GM19023 (cell line): ENCODE data around the gene DENND1A.
A peak's percentile ranks its signal among the peaks of the same experiment; 100 is the strongest.

Experiments used
- ATAC-seq: cut with Tn5 transposase; IDR thresholded peaks from one replicate; pipeline ENCODE4 v1.9.1; 2021; ENCODE audit warnings: mild to moderate bottlenecking, moderate library complexity; ENCODE audit not compliant: unreplicated experiment

The DENND1A gene

GRCh38 chr9:123776708-123777537, 153.0 kb downstream of the DENND1A start:
- no peak for ATAC-seq

- no peak for ATAC-seq
Measured at GRCh38 chr9:123775289-123776284, 154.3 kb downstream of the DENND1A start.

- ATAC-seq, result no peak
Measured at GRCh38 chr9:123773783-123774182, 156.1 kb downstream of the DENND1A start.

GRCh38 chr9:123772967-123773366, 157.0 kb downstream of the DENND1A start:
- no peak for ATAC-seq

DNA sequence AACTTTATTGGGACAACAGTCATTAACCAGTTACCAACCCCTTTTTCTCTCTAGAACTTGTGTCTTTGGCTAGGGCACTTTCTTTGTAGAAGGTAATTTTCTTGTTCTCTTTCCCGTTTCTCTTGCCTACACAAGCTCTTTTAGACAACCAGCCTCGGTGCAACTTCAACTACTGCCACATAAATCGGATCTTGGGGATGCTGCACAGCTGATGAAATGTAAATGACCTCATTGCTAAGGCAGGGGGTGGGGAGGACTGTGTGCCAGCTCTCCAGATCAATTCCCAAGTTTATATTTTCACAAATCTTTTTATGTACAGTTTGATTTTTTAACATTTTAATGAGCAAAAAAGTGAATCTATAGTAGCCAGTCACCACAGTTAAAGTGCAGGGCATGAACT, 157.6 kb downstream of the DENND1A start:
- ATAC-seq, result no peak

DNA sequence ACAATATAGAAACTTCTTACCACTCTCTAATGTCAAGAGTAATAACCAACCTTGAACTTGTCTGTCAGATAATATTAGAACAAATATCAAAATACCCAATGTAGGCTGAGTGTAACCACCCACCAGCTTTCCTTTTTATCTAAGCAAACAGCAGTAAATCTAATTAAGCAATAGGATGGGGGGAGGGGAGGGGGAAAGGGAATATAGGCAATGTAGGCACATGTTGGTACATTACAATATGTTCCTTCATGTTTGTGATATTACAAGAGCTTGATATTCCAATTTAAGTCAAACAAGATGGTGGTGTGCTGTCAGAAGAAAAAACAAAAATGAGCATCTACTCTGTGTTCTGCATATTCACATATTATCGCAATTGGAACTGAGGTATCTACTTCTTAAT, 158.2 kb downstream of the DENND1A start:
- ATAC-seq, result no peak

DNA sequence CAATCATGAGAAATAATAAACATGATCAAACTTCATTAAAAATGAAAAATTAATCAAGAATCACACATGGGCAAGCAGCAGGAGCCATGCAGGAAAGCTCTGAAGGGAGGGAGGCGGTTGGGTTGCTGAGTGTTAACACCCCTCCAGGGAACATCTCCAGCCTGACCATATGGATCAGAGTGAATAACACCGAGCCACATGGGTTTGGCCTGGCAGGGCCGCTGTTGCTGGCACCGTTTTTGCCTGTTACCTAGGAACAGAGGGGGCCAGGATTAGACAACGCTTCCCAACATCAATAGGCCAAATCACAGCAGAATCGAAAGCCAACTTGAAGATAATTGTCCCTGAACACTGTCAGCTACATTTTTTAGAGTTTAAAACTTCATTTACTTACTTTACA, 160.2 kb downstream of the DENND1A start:
- no peak for ATAC-seq

DNA sequence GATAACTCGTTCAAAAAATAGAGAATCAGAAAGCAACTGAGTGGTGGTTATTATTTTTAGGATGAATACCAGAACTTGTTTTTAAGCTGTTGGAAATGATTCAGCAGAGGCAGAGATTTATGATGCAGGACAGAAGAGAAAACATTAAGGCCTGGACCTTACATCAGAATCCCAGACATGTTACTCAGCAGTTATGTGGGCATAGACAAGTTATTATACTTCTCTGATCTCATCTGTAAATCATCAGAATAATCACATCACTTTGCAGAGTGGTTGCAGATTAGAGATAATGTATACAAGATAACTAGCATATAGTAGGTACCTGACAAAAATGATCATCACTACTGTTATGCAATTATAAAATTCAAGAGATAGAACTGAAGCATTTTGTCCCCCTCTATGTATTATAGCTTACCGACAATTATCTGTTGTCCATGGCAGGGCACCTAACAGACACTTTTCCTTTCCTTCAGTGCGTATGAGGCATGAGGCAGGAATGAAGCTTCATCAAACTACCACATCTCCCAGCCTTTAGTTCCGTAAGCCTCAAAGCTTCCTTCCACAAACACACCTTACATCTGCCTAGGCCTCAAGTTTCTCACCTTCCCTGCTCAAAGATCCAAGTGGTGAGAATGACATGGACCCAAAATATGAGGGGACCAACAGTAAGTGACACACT, 165.9 kb downstream of the DENND1A start:
- no peak for ATAC-seq

GRCh38 chr9:123761905-123762605, 167.9 kb downstream of the DENND1A start:
- no peak for ATAC-seq

DNA sequence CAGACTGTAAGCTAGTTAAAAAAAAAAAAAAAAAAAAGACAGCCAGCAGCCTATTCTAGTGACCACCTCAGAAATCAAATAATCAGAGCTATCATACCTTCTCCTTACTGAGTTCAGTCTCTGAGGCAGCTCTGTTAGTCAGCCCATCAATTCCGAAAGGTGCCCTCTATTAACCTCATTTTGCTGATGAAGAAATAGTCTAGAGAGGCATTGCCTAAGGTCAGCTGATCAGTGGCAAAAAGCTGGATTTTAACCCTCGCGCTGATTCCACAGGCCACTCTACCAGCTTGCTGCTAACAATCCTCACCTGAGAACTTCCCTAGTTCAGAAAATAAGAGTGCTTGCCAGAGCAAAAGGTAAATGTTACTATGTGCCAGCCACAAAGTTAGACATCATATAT, 172.0 kb downstream of the DENND1A start:
- no peak for ATAC-seq

GRCh38 chr9:123757547-123757946, 172.4 kb downstream of the DENND1A start:
- ATAC-seq, result no peak

- peak; percentile 67 for ATAC-seq
Measured at GRCh38 chr9:123756484-123757106, 173.3 kb downstream of the DENND1A start.

DNA sequence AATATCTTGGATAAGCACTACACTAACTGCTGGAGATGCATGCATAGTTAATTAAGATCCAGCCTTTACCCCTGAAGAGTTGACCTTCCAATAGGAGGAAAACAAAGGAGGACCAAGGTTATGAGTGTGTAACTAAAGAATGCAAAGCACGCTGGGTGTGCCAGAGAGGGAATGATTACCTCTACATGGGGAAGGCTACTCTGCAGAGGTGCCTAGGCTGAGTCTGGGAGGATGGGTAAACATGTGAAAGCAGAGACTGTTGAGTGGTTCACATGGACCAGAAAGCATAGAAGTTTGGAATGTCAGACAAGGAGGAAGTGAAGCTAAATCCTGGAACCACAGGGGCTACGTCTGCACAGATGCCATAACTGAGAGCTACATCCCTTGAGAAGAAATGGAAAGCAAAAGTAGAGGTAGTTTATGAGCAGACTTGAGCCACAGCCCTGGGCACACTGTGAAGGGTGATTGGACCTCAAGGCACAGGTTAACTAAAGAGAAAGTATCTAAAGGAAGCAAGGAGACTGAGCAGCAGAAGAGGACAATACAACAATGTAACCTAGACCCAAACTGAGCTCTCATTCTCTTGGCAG, 176.2 kb downstream of the DENND1A start:
- ATAC-seq, result no peak

DNA sequence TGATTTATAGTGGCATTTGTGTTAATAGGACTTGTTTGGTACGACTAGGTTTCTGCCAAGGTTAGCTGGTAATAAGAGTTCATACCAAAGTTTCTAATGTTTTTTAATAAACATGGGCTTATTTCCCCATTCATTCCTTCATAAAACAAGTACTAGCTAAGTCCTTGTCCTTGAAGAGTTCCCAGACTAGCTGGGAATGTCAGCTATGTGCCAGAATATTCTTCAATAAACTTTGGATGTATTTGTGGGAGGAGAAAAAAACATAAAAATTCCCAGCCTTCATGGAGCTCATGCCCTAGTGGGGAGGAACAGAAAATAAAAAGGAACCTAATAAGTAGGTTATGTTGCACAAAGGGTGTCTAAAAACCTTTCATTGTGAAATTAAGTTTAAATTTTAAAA, 176.9 kb downstream of the DENND1A start:
- no peak for ATAC-seq

DNA sequence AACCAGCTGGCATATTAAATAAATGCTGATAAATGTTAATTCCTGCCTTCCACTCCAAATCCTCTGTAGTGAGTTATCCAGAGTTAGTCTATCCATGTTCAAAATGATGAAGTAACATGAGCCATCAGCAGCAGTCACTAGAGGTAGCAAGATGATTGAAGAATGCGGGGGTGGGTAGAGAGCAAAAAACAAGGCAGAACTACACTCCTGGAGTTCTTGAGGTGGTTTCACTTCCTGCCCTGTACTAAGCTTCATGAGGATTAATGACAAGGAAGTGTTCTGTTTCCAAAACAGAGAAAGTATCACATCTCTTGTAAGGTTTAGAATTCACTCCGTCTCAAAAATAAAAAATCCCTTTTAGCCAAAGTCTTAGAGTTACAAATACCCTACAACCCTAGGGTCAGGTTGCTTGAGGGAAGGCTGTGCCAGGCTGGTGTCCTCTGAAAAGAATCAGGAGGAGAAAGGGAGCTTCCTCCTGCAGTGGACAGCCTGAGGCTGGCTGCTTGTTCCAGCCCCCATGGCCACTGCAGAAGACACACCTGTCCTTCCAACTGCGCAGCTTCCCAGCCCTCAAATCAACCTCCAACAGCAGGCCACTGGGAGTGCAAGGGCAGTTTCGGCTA, 180.2 kb downstream of the DENND1A start:
- no peak for ATAC-seq

DNA sequence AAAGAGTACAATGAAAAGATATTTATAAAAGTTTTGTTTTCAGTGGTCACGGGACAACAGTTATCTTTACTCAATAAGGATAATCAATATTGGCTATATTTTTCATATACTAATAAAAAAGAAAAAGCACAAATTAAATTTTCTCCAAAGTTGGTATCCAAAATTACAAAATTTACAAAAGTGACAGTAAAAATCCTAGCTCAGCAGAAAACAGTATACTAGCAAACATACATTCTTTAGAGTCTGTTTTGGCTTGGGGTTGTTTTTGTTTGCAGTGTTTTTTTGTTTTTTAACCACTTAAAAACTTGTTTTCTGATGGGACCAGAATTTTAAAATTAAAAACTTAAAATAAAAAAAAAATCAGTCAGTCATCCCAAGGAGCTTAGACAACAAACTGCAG, 183.2 kb downstream of the DENND1A start:
- ATAC-seq, result no peak

GRCh38 chr9:123745933-123746332, 184.0 kb downstream of the DENND1A start:
- ATAC-seq, result no peak

DNA sequence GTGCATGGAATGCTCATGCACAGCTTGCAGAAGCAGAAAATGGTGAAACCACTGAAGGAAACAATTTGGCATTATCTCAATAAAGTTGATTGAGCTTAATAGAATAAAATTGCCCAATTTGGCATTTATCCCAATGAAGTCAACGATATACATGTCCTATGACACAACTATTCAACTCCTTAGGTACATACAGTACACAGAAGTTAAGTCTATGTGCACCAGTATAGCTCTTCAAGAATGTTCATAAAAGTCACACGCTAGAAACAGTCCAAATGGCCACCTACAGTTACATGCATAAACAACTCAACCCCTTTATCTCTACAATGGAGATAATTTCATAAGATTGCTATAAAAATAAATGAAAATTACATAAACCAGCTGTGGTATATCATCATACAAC, 184.5 kb downstream of the DENND1A start:
- no peak for ATAC-seq

GRCh38 chr9:123743737-123744136, 186.2 kb downstream of the DENND1A start:
- no peak for ATAC-seq
